NCI-H1417 (cell line): ENCODE results near the gene FREM1.

ENCODE experiments used
- DNase-seq, 3 experiments: peaks; one replicate each; lab custom pipeline; 2025; lab: John Stamatoyannopoulos, UW

Gene FREM1

DNA sequence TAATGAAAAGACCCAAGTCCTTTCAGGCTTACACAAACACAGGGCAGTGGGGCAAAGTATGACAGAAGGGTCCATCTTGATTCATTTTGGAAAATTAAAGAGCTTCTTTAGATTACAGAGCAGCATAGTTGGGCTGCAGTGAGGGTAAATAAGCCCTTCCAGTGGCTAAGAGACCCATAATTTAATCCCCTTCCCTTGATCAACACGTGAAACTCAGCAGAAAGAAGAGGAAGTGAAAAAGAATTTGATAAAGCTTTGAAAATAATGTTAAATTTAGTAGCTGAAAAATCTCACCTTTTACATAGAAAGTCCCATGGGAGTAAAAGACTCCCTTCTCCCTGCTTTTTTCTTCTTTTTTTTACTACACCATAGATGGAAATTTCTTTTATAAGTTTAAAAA, 87.6 kb downstream of the FREM1 start:
- DNase-seq: no peak

DNA sequence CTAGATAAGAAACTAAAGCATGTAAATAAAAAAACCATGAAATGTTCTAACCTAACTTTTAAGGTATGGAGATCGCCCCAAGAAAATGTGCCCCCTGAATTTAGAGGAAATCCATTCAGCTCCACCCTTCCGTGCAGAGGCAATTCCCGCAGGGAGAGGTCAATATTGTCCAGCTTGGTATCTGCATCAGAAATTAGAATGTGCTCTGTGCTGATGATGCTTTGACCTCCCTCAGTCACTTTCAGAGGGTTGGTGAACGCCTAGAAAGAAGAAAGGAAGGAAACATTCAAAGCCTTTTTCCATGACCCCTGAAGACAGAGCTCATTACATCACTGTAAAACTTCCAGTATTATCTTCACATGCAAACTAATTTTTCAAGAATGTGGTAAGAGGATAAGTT, 91.0 kb downstream of the FREM1 start:
- no peak for DNase-seq

DNA sequence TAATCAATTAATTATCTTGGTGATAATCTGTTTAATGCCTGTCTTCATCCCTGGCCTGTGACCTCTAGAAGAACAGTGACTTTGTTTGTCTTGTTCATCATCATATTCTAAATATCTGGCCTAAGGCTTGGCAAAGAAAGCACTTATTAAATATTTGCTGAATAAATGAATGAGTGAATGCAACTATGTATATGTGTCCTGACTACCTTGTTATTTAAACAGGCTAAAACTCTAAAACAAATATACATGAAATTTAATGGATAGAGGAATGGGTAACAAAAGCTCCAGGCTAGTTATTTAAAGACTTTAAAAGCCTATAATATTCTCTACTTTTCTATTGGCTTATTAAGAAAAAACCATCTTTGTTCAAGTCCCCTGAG, 96.0 kb downstream of the FREM1 start:
- DNase-seq: no peak

DNA sequence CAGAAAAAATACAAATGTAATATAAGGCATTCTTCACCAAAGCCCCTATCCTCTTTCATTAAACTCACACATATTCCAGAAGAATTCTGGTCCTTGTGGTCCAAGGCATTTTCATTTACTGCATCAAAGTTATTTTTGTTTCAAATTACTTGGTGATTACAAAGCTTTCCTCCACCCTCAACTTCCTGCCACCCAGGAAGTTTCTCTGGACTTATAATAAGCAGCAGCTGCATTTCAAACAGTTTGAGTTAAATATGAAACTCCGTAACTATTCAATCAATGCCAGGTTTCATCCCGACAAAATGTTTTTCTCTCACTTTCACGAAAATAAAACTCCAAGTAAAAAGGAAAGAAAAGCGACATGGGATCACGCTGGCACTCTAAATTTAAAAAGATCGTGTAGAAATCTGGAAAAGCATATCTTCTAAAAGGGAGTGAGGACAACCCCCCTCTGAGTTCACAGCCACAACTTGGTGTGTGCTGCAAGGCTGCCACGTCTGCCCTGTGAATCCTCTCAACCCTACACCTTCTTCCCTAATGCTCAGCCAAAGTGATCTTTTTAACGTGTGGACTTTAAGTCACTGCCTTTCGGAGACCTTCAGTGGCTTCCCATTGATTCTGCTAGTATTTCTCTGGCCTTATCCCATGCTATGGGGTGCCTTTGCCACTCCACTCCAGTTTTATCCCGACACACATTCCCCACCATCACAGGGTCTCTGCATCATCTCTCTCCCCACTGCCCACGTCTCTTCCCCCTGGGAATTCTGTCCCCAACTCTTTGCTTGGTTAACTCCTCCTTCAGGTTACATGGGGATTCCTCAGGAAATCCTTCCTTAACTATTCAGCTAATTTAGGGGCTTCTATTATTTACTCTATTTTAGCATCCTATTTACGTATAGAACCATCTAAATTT, 96.6 kb downstream of the FREM1 start:
- DNase-seq: no peak

DNA sequence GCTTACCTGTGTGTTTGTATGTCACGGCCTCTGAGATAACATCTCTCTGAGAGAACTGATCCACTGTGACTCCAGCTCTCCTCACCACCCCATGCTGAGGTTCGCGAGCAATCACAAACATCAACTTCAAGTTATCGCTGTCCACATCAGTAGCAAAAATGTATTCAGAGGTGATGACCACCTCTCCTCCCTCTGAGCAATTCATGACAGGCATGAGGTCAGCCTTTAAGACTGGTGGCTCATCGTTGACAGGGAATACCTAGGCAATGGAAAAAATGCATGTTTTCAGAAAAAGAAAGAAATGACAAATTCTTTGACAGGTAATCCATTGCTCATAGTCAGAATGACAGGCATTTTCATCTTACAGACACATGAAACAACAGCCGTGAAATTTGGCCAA, 97.4 kb downstream of the FREM1 start:
- no peak for DNase-seq

DNA sequence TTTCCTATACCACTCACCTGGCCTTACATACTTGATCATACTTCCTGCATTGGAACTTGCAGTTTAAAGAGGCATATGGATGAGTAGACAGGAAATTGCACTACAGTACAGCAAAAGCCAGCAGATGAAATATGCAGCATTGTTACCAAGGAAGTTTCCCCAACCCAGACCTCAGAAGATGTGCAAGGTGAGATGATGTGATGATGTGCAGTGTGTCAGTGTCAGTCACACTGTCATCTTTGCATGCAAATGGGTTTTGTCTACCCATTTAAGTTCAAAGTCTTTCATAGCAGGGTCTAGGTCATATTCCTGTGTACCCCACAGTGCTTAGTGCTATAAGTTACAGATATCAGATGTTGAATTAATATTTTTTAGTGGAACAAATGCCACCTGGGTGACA, 98.4 kb downstream of the FREM1 start:
- no peak for DNase-seq

DNA sequence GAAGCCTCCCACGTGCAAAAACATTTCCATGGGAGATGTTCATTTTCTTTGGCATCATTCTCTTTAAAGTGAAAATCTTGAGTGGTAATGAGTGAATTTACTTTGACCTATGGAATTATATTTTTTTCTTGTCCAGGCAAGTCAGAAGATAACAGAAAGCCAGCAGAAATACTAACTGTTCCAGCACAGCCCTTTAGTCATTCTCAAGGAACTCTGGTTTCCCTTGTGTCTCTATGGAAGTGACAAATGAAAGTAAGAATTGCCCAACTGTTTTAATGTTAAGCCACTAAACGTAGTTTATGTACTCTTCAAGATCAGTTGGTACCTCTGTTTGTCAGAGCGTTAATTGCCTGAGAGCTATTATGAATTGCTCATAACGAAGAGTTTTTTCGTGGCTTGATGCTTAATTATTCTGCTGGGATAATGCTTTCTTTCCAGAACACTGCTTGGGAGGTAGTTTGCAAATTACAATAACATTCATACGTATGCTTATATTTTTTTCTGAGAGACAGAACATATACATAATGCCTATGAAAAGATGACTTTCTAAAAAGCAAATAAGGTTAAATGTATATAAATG, 103.2 kb downstream of the FREM1 start:
- no peak for DNase-seq

DNA sequence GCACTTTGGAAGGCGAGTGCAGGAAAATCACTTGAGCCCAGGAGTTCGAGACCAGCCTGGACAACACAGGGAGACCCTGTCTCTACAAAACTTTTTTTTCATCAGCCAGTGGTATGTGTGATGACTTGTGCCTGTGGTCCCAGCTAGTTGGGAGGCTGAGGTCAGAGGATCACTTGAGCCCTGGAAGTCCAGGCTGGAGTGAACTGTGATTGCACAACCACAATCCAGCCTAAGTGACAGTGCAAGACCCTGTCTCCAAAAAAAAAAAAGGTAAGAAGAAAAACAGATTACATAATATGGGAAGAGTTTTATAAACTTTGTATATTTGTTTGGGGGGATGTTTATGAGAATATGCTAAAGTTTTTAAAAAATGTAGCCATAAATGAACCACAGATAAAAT, 111.2 kb downstream of the FREM1 start:
- no peak for DNase-seq

DNA sequence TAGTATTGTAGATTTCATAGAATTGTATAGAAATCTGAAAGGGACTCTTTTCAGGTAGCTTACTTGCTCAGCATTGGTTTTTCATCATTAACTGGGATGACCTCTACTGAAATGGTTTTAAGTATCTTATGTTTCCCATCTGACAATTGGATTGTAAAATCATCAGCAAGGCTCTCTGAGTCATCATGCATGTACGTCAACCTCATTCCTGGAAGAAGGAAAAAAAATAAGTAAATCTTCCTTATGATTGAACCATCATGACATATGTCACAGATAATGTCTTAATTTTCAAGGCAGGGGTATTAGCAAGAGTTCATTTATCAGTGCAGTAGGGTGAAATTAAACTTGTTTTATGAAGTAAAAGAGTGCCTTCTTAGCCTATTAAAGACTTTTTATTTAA, 112.8 kb downstream of the FREM1 start:
- DNase-seq: no peak

DNA sequence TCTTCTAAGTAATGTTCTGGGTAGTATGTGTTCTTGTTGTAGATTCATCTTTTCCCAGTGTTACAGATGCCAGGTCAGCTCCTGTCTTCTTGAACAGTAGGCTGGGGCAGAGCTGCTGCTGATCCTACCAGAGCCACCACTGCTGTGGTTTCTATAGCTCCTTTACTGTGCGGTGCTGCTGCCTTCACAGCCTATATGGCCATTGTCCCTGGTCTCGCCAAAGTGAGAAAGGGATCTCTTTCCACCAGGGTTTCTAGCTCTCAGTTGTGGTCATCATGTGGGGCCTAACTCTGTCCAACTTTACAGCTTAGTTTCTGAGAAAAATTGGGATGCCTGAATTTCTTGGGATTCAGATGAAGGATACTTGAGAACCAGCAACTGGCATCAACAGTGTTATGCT, 116.8 kb downstream of the FREM1 start:
- no peak for DNase-seq

DNA sequence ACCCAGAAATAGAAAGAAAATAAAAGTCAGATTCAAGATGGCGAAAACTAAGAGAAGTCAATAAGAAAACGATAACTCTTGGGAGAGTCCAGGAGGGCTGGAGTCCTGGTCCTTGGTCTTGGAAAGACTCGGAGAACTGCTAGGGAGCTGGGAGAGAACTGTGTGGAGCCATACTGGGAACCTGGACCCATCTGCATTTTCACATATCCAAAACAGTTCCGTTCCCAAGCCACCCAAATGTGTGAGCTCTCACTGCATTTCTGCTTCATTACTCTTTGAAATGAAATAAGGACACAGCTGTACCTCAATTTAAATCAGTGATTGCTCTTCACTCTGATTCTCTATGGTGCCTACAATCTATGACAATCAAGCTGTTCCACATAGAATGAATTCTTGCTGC, 119.6 kb downstream of the FREM1 start:
- no peak for DNase-seq

DNA sequence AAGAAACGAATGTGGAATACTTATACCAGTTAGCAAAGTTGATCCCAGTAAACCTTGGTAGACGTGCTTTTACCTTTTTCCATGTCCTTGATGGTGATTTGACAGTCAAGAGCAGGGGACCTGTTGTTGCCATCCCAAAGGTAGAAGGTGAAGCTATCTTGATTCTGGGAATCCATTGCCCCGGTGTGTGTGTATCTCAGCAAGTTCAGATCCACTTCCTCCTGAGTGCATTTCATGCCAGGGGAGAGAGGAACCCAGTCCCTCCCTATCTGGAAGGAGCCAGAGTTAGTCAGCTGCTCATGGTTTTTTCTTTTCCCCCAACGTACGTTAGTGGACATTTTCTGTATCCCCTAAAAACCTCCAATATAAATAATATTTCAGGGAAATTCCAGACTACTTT, 121.4 kb downstream of the FREM1 start:
- DNase-seq: no peak

DNA sequence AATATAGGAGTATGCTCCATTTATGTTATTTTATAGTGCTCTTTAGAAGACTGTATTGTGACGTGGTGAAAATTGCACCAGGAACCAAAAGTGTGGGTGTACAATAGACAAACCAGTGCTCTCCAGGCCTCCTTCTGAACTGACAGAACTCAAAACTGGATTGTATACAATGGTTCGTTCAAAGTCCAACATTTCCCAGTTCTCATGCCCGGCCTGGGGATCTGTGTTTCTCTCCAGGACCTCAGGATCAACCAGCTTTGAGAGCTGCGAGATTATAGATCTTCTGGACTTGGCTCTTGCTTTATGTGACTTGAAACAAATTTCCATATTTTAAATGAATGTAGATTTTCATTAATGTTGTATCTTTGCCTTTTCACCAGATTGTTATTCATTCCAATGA, 126.9 kb downstream of the FREM1 start:
- peak in 1 of 3 experiments; percentile 67 for DNase-seq

DNA sequence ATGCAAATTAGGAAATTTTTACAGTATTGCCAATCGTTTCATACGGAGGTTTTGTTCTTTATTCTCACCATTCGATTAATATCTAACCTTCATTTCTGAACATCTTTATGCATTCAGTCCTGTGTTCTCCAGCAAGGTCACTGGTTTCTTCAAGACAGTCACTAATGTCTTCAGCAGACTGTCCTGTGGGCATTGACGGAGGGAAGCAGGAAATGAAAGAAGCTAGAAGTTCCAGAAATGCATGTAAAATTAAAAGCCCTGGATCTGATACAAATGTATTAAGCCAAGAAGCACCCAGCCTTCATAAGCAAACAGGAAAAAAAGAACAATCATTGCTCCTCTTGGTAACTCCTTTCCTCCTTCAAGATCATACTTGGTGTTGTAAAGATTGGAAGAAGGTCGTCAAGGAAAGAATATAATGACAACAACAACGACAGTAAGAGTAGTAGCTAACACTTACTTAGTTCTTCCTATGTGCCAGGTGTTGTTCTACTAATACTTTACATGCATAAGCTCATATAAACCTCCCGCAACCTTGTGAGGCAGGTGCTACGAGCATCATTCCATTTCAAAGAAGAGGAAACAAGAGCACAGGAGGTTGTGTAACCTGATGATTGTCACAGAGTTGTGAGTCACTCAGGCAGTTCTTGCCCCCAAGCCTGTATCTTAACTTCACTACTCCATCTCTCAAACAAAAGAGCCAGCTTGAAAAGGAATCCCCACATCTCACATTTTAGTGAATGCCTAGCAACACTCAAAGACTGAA, 127.8 kb downstream of the FREM1 start:
- peak in 1 of 3 experiments; percentile 3 for DNase-seq

DNA sequence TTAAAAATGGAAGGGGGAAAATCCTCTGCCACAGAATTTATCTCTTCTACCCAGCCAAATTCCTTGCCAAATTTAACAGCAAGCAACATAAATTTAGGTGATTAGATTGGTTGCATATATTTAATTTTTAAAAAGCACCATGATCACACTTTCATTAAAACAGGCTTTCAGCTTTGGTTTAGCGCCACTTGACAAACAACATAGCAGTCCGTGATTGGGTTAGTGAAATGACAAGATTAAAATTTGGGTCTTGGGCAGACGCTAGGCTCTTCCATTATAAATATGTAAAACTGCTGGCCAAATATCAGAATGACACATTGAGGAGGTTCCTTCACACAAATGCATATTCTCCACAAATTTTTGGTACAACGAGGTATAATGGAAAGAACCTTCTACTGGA, 129.5 kb downstream of the FREM1 start:
- no peak for DNase-seq

DNA sequence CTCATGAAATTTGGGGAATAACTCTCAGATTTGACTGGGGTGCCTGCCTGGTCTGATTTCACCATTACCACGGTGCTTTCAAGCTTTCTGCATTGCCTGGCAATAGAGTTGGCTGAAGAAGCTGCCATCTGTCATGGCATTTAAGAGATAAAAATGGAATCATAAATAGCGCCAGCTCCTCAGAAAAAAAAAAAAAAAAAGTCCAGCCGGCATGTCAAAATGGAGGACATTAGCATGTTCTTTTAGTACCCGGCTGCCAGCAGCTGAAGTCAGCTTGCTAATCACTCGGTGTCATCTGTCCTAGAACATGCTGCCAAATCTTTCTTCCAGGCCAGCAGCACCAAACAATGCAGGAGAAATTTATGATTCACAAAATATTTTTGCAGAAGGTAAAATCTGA, 130.0 kb downstream of the FREM1 start:
- DNase-seq: no peak

DNA sequence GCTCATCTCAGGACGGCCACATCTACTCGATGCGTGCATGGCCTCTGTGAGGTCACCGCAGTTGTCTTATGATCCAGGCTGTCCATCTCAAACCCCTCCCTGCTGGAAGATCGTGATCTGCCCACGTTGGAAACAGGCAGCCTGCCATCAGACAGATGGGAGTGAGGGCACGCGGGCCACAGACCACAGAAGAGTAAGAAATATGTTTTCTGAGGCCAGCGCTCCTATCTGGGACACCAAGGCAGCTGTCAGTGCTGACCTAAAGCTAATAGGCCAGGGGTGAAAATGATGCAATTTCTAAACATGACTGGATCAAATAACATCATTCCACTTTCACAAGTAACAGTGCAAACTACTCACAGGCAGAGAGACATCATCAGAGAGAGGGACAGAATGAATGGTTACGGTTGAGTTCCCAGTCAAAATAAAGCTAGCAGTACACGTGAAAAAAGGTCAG, 130.6 kb downstream of the FREM1 start:
- no peak for DNase-seq

DNA sequence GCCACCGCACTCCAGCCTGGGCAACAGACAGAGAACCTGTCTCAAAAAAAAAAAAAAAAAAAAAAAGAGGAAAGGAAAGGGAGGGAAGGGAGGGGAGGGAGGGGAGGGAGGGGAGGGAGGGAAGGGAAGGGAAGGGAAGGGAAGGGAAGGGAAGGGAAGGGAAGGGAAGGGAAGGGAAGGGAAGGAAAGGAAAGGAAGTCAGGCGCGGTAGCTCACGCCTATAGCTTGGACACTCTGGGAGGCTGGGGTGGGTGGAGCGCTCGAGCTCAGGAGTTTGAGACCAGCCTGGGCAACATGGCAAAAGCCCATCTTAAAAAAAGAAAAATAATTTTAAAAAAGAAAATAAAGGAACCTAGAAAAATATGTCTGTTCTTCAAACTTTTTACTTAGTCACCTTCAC, 131.7 kb downstream of the FREM1 start:
- no peak for DNase-seq

DNA sequence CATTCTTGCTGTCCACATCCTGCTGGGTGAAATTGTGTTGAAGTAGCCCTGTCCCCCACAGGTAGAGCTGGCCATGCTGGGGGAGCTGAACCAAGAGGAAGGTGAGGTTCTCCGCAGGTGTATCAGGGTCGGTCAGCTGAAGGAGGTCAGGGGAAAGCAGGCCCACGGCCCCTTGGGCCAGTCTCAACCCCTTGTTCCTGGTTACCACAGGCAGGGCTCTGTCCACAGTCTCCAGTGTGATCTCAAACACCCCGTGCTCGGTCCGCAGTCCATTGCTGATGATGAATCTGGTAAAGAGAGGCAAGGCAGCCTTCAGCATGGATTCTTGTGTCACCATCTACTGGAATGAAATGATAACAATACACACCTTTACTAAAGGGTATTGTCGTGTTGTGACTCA, 134.3 kb downstream of the FREM1 start:
- DNase-seq: no peak

DNA sequence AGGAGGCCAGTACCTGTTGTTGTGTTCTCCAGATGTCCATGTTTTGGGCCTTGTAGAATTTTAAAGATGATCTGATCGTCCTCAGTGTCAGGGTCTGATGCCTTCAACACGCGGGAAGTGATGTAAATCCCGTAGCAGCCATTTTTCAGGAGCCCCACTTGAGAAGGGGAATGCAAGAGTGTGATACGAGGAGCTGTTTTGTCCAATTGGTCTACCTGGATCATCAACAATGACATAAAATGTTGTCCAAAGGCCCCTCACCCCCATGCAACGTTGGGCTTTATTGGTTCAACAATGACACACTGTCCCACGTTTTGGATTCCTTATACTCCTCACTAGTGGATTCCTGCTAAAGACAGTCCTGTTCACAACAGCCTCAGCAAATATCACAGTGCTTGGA, 139.6 kb downstream of the FREM1 start:
- no peak for DNase-seq

DNA sequence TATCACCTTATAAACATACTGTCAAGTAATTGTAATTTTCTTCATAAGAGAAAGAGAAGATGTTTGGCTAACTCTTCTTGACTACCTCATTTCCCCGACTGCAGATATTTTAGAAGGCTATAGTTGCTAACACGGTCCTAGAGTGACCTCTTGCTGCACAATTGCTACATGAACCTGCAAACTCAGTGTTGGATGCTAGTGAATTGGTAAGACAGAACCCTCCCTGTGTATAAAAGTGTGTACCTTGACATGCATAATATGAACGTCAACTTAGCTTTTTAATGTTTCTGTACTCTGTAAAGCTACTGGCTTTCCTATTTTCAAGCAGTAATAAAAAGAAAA, 141.0 kb downstream of the FREM1 start:
- DNase-seq: peak in 2 of 3 experiments; percentile 6 to 68

DNA sequence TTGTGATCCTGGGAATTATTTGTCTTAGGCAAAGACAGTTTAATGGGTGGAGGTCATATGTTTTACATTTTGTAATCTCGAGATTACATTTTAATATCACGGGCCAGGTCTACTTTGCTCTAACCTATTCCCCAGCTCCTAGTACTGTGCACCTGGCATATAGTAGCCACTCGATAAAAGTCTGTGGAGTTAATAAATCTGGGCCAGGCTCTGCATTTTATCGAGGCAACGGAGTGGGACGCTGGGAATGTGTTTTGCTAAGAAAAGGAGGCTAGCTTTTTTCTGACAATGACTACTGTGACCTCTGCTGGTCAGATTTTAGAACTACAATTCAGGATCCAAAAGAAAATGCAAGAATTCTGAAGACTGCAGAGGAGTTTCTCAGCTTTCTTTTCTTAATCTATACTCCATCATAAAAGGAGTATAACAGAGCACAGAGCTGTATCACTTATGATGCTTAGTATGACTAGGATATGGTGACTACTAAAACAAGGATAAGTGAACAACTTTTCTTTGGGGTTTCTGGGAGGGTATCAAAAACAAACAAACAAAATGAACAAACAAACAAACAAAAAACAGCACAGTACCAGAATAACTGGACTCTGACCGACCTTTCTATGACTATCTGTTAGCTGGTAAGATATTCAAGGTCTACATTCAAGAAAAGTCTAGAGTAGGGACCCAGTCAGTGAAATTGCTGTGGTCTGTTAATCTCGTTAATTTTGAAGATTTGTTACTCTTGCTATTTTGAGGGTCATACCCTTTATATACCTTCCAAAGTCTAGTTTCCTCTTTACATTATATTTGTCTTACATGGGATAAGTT, 141.6 kb downstream of the FREM1 start:
- DNase-seq: peak; percentile 22 to 74 (median 68)
